Right cardiac atrium (tissue), 5 donors: ENCODE data around the gene RNF224. TPM values are rescaled to one million over a fixed set of nuclear protein-coding genes. Genes with fewer than 3 reads are reported as not detected.

Experiments
- ATAC-seq, 2 donors: fragments of 200-7000 bp; cut with Tn5 transposase; one replicate each; pipeline versions ENCODE4 v1.8.0 to v1.9.1; 2020; ENCODE audit warnings: moderate library complexity in 2 of 2, mild to moderate bottlenecking in 1 of 2
- DNase-seq, 3 donors: peaks; one replicate each; pipeline ENCODE4 v3.0.0-alpha.2; 2020
- H3K27ac ChIP-seq: one replicate; pipeline ENCODE4 v1.5.1; 2013; ENCODE audit warnings: mild to moderate bottlenecking, low read length, control low read depth, moderate library complexity
- H3K27me3 ChIP-seq: one replicate; pipeline ENCODE4 v1.6.1; 2013; ENCODE audit not compliant: control insufficient read depth, insufficient read depth
- H3K4me1 ChIP-seq: one replicate; pipeline ENCODE4 v1.6.1; 2013; ENCODE audit warnings: low read length; ENCODE audit not compliant: control insufficient read depth, insufficient read depth
- H3K4me3 ChIP-seq: one replicate; pipeline ENCODE4 v1.5.1; 2013; ENCODE audit warnings: low read length, control low read depth
- H3K9me3 ChIP-seq: one replicate; pipeline ENCODE4 v1.6.1; 2013; ENCODE audit warnings: low read length; ENCODE audit not compliant: control insufficient read depth
- WGBS: extraction: QIAGEN DNeasy Blood & Tissue Kit; methylation state at CpG from one replicate; pipeline ENCODE4 v1.1.7; 2013; 5-methylcytosine and 5-hydroxymethylcytosine counted together
- intact Hi-C, 4 donors: fragments of 100-400 bp; cut with DNase I; formaldehyde crosslinking; loops; one replicate each; pipeline versions ENCODE4 v1.11.0 to v1.14.0; 2022 to 2023
- polyA plus RNA-seq: library from polyadenylated mRNA; stranded (reverse); fragments of 200-250 nt; gene quantifications from one replicate; pipeline ENCODE4 v1.2.3, GENCODE V29; 2013
- total RNA-seq, 4 donors: library from RNA; stranded (reverse); fragmentation: NEBNext Ultra II Directional; extraction: Animal tissue kit (Norgen Biotek cat#: 25700); gene quantifications; one replicate each; pipeline ENCODE4 v1.2.1, GENCODE V29; 2021
- donor health status: healthy with polysubstance abuse.
- donor health status: DM: no; HTN: yes; CAD: no.
- donor health status: DM: no; HTN: no; CAD: no.
- donor health status: DM: no; HTN: yes; CAD: no; lungs with severe emphysema.
- donor health status: DM: yes; HTN: yes; CAD: no.

Gene RNF224
- total and polyA plus RNA-seq, 5 donors = 0.09 TPM; not detected in 4

DNA sequence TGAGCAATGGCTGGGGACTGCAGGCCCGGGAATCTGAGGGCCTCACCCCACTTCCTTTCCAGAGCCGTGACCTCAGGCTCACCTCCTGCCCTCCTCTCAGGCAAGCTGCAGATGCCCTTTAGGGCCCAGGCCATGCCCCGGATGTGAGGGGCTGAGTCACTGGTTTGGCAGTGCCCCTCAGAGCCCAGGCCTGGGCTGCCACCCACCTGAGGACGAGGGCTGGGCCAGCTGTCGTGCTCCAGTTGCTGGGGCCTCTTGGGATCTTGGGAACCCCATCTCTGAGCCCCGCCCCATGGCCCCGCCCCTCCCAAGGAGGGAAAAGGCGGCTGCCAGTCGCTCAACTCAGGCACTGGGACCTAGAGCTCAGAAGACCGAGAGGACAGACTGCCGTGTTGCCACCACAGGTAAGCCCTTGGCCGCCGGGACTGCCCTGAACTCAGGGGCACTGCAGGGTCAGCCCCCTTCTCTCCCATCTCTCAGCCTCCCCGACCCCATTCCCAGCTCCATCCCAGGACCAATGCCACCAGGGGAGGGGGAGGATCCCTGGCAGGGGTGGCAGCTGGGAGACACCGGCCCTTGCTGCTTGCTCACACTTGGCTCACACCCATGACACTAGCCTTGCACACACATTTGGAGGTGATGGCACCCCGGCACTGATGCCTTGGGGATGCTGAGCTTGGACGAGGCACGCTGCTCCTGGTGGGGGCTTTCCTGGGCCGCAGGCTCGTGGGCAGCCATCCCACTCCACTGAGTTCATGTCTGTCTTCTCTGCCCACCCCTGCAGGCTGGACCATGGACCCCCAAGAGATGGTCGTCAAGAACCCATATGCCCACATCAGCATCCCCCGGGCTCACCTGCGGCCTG, 2.2 kb upstream of the RNF224 start, which contains the start of gene CYSRT1:
Gene CYSRT1 (plus strand): TSS at position 345 of the 865 bp plus-strand sequence. CDS start 448 bp downstream, at position 793.
- peak in 2 of 3 donors; percentile 30 to 66 for DNase-seq
- Histone ChIP-seq H3K27me3 (no peaks in the 10 kb centered on the region), H3K9me3 (no peaks in the 10 kb centered on the region), H3K4me1 (peaks cover 5% of the 10 kb centered on the region), H3K4me3 (peak within 1 kb of the TSS; percentile 61), H3K27ac (no peak within 1 kb of the TSS)
- ATAC-seq = no peak
- intact Hi-C loops = loop anchor here in 3 of 4 donors (5.0 kb wide), 1 partner anchor 103 kb away; no protein-coding TSS in a partner anchor
- 55% methylated on average over 23 of the region's 23 CpGs for WGBS

DNA sequence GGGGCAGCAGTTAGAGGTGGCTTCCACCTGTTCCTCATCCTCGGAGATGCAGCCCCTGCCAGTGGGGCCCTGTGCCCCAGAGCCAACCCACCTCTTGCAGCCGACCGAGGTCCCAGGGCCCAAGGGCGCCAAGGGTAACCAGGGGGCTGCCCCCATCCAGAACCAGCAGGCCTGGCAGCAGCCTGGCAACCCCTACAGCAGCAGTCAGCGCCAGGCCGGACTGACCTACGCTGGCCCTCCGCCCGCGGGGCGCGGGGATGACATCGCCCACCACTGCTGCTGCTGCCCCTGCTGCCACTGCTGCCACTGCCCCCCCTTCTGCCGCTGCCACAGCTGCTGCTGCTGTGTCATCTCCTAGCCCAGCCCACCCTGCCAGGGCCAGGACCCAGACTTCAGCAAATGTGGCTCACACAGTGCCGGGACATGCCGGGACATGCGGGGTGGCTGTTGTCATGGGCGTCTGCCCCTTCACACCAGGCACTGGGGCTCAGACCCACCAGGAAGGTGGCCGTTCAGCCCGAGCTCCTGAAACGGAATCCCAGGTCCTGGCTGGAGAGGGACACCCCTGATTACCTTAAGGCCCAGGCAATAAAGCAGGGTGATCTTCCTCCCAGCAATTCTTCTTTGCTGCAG, 1.5 kb upstream of the RNF224 start:
- 80% methylated on average over 21 of the region's 21 CpGs for WGBS
- intact Hi-C loops = loop anchor here in 3 of 4 donors (5.0 kb wide), 1 partner anchor 104 kb away; no protein-coding TSS in a partner anchor
- H3K27ac ChIP-seq = no peak overlapping the region
- H3K9me3 ChIP-seq = no peaks in the 10 kb centered on the region
- no peak for ATAC-seq
- no peaks in the 10 kb centered on the region for H3K27me3 ChIP-seq
- peak in 2 of 3 donors; percentile 17 to 58 for DNase-seq
- H3K4me1 ChIP-seq = peaks cover 5% of the 10 kb centered on the region
- H3K4me3 ChIP-seq = no peak overlapping the region

DNA sequence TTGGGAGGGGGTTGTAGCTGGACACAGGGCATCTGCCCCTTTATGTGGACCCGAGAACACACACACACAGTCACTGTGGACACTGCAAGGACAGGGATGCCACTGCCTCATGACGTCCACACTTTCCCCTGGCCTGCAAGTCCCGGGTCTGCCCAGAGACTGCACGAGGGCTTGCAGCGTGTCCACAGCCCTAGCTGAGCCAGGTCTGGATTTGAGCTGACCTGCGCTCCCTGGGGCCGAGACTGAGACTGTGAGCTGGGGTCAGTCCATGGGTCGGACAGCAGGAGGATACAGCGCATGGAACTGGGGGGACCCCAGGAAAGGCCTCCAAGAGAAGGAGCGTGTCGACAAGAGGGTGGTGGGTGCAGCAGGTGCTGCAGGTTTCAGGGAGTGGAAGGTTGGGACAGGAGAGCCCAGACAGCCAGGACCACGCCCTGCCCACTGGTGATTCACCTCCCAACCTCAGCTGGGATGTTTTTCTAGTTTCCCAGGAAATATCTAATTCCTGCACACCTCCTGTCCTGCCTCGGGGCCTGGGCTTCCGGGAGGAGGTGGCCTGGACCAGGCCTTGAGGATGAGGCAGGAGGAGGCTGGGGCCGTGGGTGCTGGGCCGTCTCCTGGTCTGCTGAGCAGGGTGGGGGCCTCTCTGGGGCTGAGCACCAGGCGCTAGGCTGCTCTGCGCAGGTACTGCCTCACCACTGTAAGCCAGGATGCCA, 806 bp upstream of the RNF224 start:
- peaks cover 5% of the 10 kb centered on the region for H3K4me1 ChIP-seq
- no peaks in the 10 kb centered on the region for H3K27me3 ChIP-seq
- WGBS = 67% methylated on average over 18 of the region's 18 CpGs
- H3K27ac ChIP-seq = no peak overlapping the region
- no peak for ATAC-seq
- H3K4me3 ChIP-seq = no peak overlapping the region
- DNase-seq = no peak
- intact Hi-C loops = loop anchor here in 3 of 4 donors (5.0 kb wide), 1 partner anchor 104 kb away; no protein-coding TSS in a partner anchor
- H3K9me3 ChIP-seq = no peaks in the 10 kb centered on the region

DNA sequence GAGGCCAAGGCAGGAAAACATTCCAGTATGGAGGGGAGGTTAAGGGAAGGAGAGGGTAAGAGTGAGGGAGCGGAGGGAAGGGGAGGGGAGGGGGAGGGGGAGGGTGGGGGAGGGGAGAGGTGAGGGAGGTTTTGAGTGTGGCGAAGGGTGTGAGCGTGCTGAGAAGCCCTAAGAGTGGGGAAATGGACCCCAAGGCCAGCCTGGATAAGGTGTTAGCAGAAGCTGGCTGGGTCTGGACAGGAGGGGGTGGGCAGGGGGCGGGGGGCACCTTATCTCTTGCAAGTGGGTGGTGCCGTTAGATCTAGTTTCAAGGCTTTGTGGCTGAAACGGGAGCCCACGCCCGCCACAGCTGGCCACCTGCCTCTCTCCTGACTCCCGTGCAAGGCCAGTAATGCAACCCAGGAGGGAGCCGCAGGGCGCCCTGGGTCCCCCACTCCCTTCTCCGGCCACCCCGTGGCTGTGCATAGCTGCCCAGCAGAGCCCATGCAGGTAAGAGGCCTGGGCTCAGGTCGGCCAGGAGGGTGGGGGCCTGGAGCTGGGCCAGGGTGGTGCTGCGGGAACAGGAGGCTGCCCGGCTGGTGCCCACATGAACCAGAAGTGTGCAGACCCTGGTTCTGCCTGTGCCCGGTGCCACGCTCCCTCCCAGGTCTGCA, 677 bp downstream of the RNF224 start:
- no peak for ATAC-seq
- no peak overlapping the region for H3K27ac ChIP-seq
- H3K4me1 ChIP-seq = no peaks in the 10 kb centered on the region
- WGBS = 35% methylated on average over 18 of the region's 18 CpGs
- H3K9me3 ChIP-seq = no peaks in the 10 kb centered on the region
- peak in 1 of 3 donors; percentile 62 for DNase-seq
- H3K27me3 ChIP-seq = no peaks in the 10 kb centered on the region
- H3K4me3 ChIP-seq = no peak overlapping the region
- intact Hi-C loops = loop anchor here in 3 of 4 donors (5.0 kb wide), 1 partner anchor 106 kb away; no protein-coding TSS in a partner anchor

DNA sequence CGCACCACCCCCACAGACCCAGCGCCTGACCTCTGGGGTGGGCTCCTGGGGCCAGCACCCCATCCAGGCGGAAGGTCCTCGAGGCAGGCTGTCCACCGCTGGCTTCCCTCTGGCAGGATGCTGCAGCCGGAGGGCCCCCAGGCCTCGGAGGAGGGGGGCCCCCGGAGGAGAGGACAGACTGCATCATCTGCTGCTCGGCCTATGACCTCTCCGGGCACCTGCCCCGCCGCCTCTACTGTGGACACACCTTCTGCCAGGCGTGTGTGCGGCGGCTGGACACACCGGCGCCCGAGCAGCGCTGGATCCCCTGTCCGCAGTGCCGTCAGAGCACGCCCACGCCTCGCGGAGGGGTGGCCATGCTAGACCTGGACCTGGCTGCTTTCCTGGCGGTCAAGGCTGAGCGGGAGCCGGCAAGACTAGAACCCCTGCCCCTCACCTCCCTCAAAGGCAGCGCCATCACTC, 1.2 kb downstream of the RNF224 start:
- 62% methylated on average over 29 of the region's 29 CpGs for WGBS
- DNase-seq (peak in 1 of 3 donors; percentile 58), ATAC-seq (no peak)
- Histone ChIP-seq H3K27me3 (no peaks in the 10 kb centered on the region), H3K9me3 (no peaks in the 10 kb centered on the region), H3K4me1 (no peaks in the 10 kb centered on the region), H3K27ac (no peak overlapping the region), H3K4me3 (no peak overlapping the region)
- intact Hi-C loops = loop anchor here in 3 of 4 donors (5.0 kb wide), 1 partner anchor 106 kb away; no protein-coding TSS in a partner anchor

DNA sequence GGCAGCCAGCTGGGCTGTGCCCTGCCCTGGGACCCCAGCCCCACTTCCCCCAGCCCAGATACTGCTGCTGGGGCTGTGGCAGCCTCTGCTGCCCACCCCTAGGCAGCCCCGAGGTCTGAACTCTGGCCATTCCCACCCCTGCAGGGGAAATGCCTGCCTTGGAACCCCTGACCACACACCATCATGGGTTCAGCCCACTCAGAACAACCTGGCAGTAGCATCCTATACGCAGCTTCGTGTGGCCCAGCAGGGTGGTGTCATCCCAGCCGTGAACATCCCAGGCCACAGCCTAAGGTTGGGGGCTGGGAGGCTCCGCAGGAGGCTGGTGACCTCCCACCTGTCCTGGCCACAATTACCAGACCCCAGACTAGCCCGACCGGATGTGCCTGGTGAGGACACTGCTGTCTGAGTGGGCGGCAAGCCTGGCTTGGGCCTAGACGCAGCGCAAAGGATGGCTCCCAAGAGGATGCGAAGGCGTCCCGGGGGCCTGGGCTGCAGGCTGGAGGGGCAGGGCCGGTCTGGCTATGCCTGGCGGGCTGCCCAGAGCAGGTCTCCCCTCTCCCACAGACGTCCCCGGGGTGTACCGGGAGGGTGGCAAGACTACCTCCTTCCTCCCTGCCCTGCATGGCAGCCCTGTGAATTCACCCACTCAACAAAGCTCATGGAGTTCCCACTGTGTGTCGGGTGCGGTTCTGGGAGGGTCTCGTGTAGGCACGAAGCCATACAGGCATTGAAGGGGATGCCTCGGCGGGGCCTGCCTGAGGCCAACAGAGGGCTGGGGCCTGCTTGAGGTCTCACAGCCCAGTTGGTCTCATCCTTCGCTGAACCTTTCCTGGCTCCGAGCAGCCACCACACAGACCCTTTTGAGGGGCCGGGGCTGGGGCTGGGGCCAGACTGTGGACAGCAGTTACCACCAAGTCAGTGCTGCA, 1.9 kb downstream of the RNF224 start:
- intact Hi-C loops = loop anchor here in 3 of 4 donors (5.0 kb wide), 1 partner anchor 107 kb away; no protein-coding TSS in a partner anchor

DNA sequence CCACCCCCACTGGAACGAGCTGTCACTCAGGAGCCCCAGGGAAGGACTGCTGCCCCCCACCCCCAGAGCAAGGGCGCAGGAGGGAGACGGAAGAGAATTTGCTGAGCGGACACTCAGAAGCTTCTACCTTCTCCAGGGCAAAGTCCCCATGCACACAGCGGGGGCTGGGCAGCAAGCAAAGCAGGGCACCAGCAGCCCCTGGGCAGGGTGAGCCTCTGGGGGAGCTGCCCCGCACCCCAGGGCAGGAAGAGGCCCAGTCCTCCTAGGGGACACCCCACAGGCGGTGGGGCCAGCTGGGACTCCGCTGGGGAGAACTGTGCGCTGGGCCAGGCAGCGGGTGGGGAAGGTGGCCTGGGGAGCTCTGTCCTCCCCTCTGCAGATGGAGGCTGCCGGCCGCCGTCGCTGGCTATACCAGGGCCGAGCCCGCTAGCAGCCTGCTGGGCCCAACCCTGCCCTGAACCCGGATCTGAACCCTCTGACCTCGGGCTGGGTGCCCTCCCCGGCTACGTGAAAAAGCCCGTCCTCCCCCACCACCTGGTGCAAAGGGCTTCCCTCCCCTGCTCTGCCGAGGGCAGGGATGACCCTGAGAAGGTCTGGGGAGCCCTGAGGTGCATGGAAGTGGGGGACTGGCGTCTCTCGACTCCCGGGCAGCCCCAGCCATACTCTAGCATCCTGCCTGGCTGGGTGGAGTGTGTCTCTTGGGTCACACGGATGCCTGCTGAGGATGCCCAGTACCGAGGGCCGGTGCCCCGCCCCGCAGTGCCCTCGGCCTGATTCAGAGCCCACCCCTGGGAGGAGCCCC, 2.8 kb downstream of the RNF224 start:
- Histone ChIP-seq H3K4me1 (no peaks in the 10 kb centered on the region), H3K27me3 (no peaks in the 10 kb centered on the region), H3K27ac (no peak overlapping the region), H3K4me3 (no peak overlapping the region), H3K9me3 (no peaks in the 10 kb centered on the region)
- 61% methylated on average over 31 of the region's 31 CpGs for WGBS
- DNase-seq (peak in 1 of 3 donors; percentile 46), ATAC-seq (no peak)
- intact Hi-C loops = loop anchor here in 3 of 4 donors (5.0 kb wide), 1 partner anchor 108 kb away; no protein-coding TSS in a partner anchor

More for the DNA sequence above, 1.9 kb downstream of the RNF224 start:
- H3K4me1 ChIP-seq = no peaks in the 10 kb centered on the region
- 60% methylated on average over 27 of the region's 27 CpGs for WGBS
- H3K27ac ChIP-seq = no peak overlapping the region
- DNase-seq (peak in 1 of 3 donors; percentile 51), ATAC-seq (no peak)
- no peaks in the 10 kb centered on the region for H3K27me3 ChIP-seq
- H3K4me3 ChIP-seq = no peak overlapping the region
- no peaks in the 10 kb centered on the region for H3K9me3 ChIP-seq

DNA sequence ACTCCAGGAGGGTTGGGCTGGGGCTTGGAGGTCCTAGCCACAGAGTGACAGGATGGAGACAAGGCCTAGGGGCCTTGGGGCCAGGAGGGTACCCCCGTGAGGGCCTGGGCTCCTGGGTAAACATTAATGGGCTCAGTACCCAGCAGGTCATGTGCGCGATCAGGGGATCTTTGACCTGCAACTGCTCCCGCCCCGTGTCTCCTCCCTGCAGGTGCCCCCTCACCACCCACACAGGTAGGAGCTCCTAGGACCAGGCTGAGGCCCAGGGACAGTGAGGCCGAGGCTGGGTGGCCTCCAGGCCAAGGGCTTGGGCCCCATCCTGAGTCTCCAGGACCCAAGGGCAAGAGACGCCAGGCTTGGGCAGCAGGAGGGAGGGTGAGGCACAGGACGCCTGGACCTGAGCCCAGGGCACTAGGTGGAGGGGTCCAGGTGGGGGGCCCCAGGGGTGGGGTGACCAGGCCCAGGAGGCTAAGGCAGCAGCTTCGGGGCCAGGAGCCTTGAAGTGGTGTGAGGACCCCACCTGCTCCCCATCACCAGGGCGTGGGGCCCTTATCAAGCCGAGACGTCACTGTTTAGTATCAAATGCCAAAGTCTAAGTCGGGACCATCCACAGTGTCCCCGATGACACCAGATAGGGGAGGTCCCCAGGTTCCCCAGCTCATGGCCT, 3.5 kb downstream of the RNF224 start, which contains the start of gene SLC34A3:
Gene SLC34A3 (plus strand): TSS at position 197 of the 667 bp plus-strand sequence. CDS start 802 bp downstream, outside the sequence.
- Histone ChIP-seq H3K27ac (no peak within 1 kb of the TSS), H3K27me3 (no peaks in the 10 kb centered on the region), H3K9me3 (no peaks in the 10 kb centered on the region), H3K4me1 (no peaks in the 10 kb centered on the region), H3K4me3 (no peak within 1 kb of the TSS)
- no peak for ATAC-seq
- 63% methylated on average over 14 of the region's 14 CpGs for WGBS
- intact Hi-C loops = no loop called here
- DNase-seq = peak in 1 of 3 donors; percentile 50
